ENCODE data around the gene HEXA. TPM values are rescaled to one million over a fixed set of nuclear protein-coding genes. Genes with fewer than 3 reads are reported as not detected.
A peak's percentile ranks its signal among the peaks of the same experiment; 100 is the strongest.

HEXA gene
- total and polyA plus RNA-seq, 9 donors: 42.4 to 166 (median 77.7) TPM

DNA sequence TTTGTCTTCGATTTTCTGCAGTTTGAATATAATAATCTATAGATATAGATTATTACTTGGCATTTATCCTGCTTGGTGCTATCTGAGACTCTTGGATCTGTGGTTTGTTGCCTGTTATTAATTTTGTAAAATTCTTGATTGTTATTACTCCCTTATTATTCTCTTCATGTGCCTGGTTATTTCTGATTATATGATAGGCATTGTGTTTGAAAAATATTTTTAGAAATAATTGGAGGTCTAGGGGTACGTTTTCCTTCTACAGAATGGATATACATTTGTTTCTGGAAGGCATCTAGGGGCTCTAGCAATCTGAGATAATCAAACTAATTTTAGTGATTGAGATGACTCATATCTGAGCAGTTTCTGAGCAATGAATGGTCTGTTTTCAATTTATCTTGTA, 41.0 kb downstream of the HEXA start:
- Histone ChIP-seq H3K9me3 (no peaks in the 10 kb centered on the region), H3K4me1 (ENCODE audit: insufficient read depth) (no peaks in the 10 kb centered on the region), H3K4me3 (no peak overlapping the region), H3K27me3 (no peaks in the 10 kb centered on the region), H3K27ac (no peak overlapping the region), H3K36me3 (no peaks in the 10 kb centered on the region)
- TF ChIP-seq EP300 (IDR thresholded peaks at IDR 0.05): no peak
- TF ChIP-seq, protein P1, sequence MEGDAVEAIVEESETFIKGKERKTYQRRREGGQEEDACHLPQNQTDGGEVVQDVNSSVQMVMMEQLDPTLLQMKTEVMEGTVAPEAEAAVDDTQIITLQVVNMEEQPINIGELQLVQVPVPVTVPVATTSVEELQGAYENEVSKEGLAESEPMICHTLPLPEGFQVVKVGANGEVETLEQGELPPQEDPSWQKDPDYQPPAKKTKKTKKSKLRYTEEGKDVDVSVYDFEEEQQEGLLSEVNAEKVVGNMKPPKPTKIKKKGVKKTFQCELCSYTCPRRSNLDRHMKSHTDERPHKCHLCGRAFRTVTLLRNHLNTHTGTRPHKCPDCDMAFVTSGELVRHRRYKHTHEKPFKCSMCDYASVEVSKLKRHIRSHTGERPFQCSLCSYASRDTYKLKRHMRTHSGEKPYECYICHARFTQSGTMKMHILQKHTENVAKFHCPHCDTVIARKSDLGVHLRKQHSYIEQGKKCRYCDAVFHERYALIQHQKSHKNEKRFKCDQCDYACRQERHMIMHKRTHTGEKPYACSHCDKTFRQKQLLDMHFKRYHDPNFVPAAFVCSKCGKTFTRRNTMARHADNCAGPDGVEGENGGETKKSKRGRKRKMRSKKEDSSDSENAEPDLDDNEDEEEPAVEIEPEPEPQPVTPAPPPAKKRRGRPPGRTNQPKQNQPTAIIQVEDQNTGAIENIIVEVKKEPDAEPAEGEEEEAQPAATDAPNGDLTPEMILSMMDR (IDR thresholded peaks at IDR 0.05): no peak
- TF ChIP-seq POLR2A (IDR thresholded peaks at IDR 0.05): no peak
- DNase-seq: no peak
- 92 to 96% (median 93%) methylated on average over 2 of the region's 2 CpGs for WGBS, 3 donors
- intact Hi-C loops (cut with DNase I): no loop called here

DNA sequence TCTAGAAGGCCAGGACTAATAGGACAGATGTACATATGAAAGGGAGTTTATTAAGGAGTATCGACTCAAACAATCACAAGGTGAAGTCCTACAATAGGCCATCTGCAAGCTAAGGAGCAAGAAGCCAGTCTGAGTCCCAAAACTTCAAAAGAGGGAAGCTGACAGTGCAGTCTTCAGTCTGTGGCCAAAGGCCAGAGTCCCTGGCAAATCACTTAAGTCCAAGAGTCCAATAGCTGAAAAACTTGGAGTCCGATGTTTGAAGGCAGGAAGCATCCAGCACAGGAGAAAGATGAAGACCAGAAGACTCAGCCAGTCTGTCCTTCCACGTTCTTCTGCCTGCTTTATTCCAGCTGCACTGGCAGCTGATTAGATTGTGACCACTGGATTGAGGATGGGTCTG, 44.8 kb downstream of the HEXA start:
- 79 to 87% (median 81%) methylated on average over 3 of the region's 3 CpGs for WGBS, 3 donors
- no peaks in the 10 kb centered on the region for H3K27me3 ChIP-seq
- no peaks in the 10 kb centered on the region for H3K4me1 ChIP-seq (ENCODE audit: insufficient read depth)
- intact Hi-C loops (cut with DNase I): no loop called here
- H3K4me3 ChIP-seq: no peak overlapping the region
- DNase-seq: no peak
- no peak for TF ChIP-seq EP300 (IDR thresholded peaks at IDR 0.05)
- TF ChIP-seq POLR2A (IDR thresholded peaks at IDR 0.05): no peak
- TF ChIP-seq, protein P1 (IDR thresholded peaks at IDR 0.05): no peak
- no peak overlapping the region for H3K27ac ChIP-seq
- no peaks in the 10 kb centered on the region for H3K9me3 ChIP-seq
- H3K36me3 ChIP-seq: no peaks in the 10 kb centered on the region

DNA sequence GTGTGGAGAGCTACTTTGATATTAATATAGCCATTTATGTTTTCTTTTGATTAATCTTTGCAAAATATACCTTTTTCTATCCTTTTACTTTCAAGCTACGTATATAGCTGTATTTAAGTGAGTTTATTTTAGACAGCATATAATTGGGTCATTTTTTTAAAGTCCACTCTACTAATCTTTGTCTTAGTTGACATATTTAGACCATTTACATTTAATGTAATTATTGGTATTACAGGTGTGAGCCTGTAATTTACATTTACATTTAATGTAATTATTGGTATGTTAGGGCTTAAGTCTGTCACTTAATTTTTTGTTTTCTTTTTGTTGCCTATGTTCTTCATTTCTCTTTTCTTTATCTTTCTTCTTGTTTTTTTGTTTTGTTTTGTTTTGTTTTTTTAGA, 52.1 kb downstream of the HEXA start:
- Histone ChIP-seq H3K4me1 (ENCODE audit: insufficient read depth) (peaks cover 8% of the 10 kb centered on the region), H3K27me3 (no peaks in the 10 kb centered on the region), H3K4me3 (no peak overlapping the region), H3K36me3 (no peaks in the 10 kb centered on the region), H3K27ac (no peak overlapping the region), H3K9me3 (no peaks in the 10 kb centered on the region)
- no peak for DNase-seq
- 93 to 98% (median 96%) methylated on average over 1 of the region's 1 CpG for WGBS, 3 donors
- TF ChIP-seq EP300 (IDR thresholded peaks at IDR 0.05): no peak
- intact Hi-C loops (cut with DNase I): no loop called here

DNA sequence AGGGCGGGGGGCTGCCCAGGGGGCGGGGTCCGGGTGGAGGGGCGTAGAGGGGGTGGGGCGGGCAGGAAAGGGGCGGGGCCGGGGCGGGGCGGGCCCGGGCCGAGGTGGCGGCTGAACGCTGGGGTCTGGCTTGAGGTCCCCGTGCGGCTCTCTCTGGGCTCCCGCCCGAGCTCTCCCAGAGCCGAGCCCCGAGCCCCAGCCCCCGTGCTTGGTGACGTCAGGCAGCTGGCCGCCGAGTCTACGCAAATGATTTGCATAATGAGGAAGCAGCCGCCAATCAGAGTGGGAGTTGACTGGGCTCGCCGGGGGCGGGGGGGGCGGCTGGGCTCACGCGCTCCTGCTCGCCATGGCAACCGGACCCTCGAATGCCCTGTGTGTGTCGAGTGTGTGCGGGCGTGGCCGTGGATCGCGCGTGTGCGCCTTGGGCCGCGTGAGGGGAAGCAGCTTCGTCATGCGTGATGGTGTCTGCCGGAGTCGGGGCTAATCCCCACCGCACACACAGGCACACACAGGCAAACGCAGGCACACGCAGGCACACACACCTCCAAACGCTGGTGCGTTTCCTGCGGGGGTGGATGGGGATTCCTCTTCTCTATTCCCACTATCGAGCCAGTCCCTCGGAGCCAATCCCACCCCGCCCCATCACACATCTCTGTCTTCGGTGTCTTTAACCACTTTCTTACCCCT, 55.7 kb downstream of the HEXA start, which contains the start of gene CELF6:
TSS of gene CELF6 (minus strand) at position 173 of the 687 bp plus-strand sequence. CDS start 283 bp downstream, outside the sequence.
- intact Hi-C loops (cut with DNase I): no loop called here
- Histone ChIP-seq H3K4me1 (ENCODE audit: insufficient read depth) (peaks cover 8% of the 10 kb centered on the region), H3K4me3 (peak within 1 kb of the TSS; percentile 36), H3K9me3 (no peaks in the 10 kb centered on the region), H3K36me3 (no peaks in the 10 kb centered on the region), H3K27me3 (no peaks in the 10 kb centered on the region), H3K27ac (peak within 1 kb of the TSS in 1 of 2 donors; percentile 41)
- TF ChIP-seq POLR2A (IDR thresholded peaks at IDR 0.05) (no peak), EP300 (IDR thresholded peaks at IDR 0.05) (no peak)
- TF ChIP-seq, protein P1 (IDR thresholded peaks at IDR 0.05): no peak
- peak; percentile 78 to 90 (median 85) for DNase-seq
- whole genome bisulfite sequencing, 3 donors: 0 to 1% (median 1%) methylated on average over 46 to 57 of the region's 58 CpGs

DNA sequence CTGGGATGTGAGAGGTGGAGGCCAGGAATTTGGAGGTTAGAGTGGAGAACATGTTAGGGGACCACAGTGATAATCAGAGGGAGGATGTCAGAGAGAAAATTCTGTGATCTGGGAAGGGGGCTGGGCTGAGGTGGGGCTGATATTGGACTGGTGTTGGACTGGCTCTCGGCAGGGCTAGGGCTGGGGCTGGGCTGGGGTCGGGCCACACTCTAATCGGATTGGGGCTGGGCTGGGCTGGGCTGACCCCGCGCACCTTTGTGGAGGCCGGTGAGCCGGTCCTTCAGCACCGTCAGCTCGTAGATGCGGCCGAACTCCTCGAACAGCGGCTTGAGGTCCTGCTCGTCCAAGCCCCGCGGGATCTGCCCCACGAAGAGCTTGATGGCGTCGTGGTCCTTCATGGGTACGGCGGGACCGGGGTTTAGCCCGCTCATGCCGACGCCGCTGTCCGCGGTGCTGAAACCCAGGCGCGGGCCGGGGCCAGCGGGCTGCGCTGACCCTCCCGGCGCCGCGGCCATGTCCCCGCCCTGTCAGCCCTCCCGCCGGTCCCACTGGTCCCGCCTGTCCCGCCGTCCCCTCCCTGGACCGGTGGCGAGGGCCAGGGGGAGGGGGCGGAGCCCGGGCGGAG, 56.3 kb downstream of the HEXA start:
- 4 to 40% (median 4%) methylated on average over 7 to 48 of the region's 48 CpGs for WGBS, 3 donors
- Histone ChIP-seq H3K4me1 (ENCODE audit: insufficient read depth) (peaks cover 8% of the 10 kb centered on the region), H3K36me3 (no peaks in the 10 kb centered on the region), H3K9me3 (no peaks in the 10 kb centered on the region), H3K27ac (peak overlapping the region in 1 of 2 donors; percentile 41), H3K27me3 (no peaks in the 10 kb centered on the region), H3K4me3 (peak overlapping the region; percentile 36)
- TF ChIP-seq POLR2A (IDR thresholded peaks at IDR 0.05): no peak
- TF ChIP-seq, protein P1 (IDR thresholded peaks at IDR 0.05): no peak
- TF ChIP-seq EP300 (IDR thresholded peaks at IDR 0.05): no peak
- DNase-seq: peak; percentile 63 to 85 (median 81)
- intact Hi-C loops (cut with DNase I): no loop called here
